Stimulated activated CD8-positive, alpha-beta memory T cell treated with anti-CD3 and anti-CD28 coated beads, Interleukin-15, amount 100 ng/mL, for 48 hours (primary cell): Measurements from ENCODE around the gene PPM1H.
A peak's percentile ranks its signal among the peaks of the same experiment; 100 is the strongest.

Experiments
- DNase-seq, 2 donors: peaks; one replicate each; pipeline ENCODE4 v3.0.0-alpha.2; 2020; ENCODE audit warnings: low read depth in 2 of 2

The PPM1H gene

GRCh38 chr12:62873826-62874448 is 61.0 kb downstream of the PPM1H start:
- DNase-seq = no peak

DNA sequence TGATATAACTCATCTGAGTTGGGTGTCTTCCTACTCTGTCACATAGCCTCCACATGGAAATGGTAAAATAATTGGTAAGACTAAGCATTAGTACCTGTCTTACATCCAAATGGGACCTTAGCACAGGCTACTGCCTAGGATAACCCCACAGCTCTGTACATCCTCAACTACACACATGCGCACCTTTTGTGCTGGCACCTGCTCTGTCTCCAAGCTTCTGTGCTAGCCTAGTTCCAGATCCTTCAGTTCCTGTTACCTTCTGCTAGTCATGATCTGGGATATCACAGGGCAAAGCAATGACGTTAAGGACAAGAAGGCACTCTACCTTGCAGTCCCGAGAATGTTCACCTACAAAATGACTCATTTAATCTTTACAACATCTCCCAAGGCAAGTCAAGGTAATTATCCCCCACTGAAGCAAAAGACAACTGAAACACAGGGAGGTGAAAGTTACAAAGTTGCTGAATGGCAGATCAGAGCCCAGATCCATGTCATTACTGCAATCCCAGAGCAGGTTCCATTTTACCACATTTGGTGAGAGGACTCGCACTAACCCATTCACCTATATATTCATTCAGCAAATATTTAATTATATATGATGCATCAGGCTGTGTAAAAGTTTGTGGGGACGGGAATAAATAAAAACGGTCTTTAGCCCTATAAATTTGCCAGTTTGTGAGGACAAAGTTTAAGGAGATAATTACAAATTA is 61.7 kb downstream of the PPM1H start:
- DNase-seq = no peak

GRCh38 chr12:62868820-62869219 is 66.1 kb downstream of the PPM1H start:
- no peak for DNase-seq

GRCh38 chr12:62866451-62867082 is 68.4 kb downstream of the PPM1H start:
- no peak for DNase-seq

DNA sequence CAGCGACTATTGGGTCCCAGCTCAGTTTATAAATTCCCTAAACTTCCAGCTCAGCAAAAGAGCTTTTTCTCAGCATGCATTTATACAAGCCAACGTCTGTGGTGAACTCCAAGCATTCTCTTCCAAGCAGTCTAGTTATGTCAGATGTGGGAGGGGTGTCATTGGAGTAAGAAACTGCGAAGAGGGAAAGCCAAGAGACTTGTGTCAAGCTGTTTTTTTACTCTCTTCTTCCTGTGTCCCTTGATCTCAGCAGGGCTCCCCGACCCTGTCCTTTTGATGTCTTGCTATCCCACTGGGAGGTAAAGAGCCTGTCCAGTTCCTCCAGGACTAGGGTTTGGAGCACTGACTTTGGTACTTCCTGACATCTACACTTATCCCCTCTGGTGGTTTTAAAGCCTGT is 69.0 kb downstream of the PPM1H start:
- DNase-seq = no peak

DNA sequence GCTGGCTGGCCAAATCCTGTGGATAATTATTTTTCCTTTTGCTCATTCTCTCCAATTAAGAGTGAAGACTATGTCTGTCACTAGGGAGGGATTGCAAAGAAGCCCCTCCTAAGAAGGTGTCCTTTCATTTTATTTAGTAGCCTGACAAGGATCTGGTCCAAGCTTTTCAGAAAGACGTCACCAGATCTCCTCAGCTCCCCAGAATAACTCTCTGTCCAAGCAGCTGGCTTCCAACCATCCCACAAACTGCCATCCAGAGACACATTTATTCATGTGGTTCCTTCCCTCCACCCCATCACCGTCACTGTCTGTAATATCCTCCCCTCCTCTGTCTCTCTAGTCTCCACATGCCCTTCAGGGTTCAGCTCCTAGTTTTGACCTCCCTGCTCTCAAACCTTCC is 69.9 kb downstream of the PPM1H start:
- no peak for DNase-seq

- DNase-seq = no peak
These were observed 72.6 kb downstream of the PPM1H start for GRCh38 chr12:62862259-62862881.

- DNase-seq = no peak
These were observed 73.4 kb downstream of the PPM1H start for GRCh38 chr12:62861586-62861985.

DNA sequence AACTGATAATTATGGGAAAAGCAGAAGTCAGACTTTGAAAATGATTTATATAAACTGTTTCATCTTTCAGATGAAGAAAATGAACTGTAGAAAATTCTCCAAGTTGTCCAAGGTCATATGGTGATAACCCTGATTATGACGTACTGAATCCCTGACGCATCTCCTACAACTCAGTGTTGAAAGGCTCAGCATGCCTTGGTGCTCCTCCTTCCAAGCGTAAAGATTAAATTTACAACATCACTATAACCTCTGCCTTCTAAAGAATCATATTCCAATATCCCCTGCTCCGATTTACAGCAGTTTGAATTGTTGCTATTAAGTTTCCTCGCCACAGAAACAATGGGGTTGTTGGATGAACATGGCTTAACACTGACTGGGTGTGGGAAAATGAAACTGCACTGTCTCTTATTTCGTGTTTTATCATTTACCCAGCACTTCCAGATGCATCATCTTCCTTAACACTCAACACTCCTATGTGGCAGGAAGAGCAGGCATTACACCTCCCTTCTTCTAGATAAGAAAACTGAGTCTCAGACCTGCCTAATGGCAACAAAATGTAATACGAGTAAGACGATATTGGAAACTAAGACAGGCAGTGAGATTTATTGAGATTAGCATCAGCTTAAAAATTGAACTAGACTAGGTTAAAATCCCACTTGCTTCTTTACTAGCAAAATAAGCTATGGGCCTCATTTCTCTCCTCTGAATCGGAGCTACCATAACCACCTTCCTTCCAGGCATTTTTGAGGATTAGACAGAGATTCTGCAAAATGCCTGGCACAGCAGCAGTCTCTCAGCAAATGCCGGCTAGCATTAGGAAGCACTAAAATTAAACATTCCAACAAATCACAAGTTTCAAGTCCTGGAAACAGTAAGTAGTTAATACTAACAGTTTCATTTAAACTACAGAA is 74.2 kb downstream of the PPM1H start:
- no peak for DNase-seq

- DNase-seq = no peak
These were observed 74.9 kb downstream of the PPM1H start for GRCh38 chr12:62860020-62860419.

- DNase-seq = no peak
These were observed 75.6 kb downstream of the PPM1H start for GRCh38 chr12:62859321-62859737.

- no peak for DNase-seq
These were observed 78.5 kb downstream of the PPM1H start for GRCh38 chr12:62856454-62856853.

DNA sequence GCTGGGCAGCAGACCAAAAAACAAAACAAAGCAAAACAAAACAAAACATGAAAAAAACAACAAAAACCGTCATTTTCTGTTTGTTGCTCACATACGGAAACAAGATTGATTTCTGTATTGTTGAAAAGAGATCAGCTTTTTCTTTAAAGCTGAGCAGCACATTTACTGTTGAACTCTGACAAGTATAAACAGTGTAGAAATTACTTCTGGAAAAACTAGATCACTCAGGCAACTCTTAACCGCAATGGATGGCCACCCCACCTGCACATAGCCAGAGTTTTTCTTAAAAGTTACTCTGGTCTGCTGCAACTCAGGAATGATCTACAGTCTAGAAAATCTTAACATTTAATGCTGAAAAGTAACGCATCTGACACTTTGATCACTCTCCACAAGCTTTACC is 80.9 kb downstream of the PPM1H start:
- no peak for DNase-seq

GRCh38 chr12:62849398-62849797 is 85.6 kb downstream of the PPM1H start:
- no peak for DNase-seq

DNA sequence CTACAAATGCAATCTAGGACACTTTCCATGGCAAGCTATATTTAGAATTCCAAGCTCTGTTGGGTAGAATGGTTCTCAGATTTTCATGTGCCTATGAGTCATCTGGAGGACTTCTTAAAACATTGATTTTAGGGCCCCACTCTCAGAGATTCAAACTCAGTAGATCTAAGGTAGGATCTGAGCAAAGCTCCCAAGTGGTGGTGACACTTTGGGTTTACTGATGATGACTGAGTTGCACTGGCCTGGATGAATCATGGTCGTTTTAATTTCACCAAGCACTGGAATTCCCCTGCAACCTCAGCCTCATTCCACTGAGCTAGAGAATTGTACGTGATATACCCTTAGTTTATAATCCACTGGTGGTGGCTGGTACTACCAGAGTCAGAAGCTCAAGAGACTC is 86.5 kb downstream of the PPM1H start:
- DNase-seq = peak; percentile 2

GRCh38 chr12:62847709-62848108 is 87.2 kb downstream of the PPM1H start:
- no peak for DNase-seq

GRCh38 chr12:62846491-62846890 is 88.5 kb downstream of the PPM1H start:
- no peak for DNase-seq

- DNase-seq = no peak
These were observed 90.0 kb downstream of the PPM1H start for GRCh38 chr12:62844915-62845314.

- DNase-seq = no peak
These were observed 91.2 kb downstream of the PPM1H start for GRCh38 chr12:62843716-62844115.

DNA sequence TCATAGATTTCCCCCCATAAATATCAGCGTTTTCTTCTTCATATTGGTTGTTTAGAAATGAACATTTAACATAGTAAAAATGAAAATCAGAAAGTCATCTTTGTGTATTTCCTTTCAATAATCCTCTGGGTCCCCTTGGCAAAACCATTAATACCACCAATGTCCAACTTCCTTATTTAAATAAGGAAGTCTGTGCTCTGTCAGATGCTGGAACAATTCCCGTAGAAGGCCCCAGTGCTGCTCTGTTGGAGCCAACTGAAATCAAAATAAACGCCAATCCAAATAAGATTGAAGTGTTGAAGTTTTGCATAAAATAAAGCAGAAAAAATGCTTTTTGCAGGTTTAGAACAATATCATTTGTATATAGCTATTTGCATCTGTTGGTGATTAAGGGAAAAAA is 93.1 kb downstream of the PPM1H start:
- DNase-seq = no peak

DNA sequence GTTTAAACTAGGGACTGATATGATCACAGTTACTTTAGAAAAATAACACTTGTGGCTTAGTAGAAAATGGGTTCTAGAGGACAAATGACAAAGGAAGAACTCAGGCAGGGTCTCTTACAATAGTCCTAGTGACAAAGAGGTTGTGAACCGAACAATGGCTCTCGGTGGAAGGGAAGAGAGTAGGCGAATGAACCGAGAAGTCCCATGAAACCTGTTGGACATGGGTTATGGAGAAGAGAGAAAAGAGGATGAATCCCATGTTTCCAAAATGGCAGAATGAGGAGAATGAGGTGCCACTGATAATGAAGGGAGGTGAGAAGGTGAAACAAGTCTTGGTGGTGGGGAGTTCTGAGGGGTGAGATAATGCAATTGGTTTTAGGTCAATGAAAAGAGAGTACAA is 94.1 kb downstream of the PPM1H start:
- DNase-seq = no peak
